Measurements from ENCODE around the gene NOSIP.

NOSIP gene

DNA sequence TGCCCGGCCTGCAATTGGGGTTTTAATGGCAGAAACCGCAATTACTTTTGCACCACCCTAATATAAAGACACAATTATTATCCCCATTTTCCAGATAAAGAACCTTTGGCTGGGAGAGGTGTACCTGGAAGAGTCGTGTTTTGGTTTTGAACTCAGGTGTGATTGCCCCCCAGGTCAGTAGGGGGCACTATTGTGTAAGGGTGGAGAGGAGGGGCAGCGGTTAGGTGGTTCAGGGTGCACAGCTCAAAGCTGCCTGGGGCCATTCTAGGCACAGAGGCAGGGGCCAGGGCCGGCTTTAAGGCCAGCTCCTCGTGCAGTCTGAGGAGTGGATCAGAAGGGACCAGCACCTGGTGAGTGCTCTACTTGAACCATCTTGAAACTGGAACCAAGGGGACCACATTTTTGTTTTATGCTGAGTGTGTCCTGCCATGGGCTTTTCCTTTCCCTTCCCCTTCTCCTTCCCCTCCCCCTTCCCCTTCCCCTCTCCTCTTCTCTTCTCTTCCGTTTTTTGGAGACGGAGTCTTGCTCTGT is 73.7 kb downstream of the NOSIP start:
- DNase-seq (ENCODE audit: low spot score): no peak
- TF ChIP-seq, protein P1, sequence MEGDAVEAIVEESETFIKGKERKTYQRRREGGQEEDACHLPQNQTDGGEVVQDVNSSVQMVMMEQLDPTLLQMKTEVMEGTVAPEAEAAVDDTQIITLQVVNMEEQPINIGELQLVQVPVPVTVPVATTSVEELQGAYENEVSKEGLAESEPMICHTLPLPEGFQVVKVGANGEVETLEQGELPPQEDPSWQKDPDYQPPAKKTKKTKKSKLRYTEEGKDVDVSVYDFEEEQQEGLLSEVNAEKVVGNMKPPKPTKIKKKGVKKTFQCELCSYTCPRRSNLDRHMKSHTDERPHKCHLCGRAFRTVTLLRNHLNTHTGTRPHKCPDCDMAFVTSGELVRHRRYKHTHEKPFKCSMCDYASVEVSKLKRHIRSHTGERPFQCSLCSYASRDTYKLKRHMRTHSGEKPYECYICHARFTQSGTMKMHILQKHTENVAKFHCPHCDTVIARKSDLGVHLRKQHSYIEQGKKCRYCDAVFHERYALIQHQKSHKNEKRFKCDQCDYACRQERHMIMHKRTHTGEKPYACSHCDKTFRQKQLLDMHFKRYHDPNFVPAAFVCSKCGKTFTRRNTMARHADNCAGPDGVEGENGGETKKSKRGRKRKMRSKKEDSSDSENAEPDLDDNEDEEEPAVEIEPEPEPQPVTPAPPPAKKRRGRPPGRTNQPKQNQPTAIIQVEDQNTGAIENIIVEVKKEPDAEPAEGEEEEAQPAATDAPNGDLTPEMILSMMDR (IDR thresholded peaks at IDR 0.05): peak; percentile 47
- Histone ChIP-seq H3K4me3 (no peak overlapping the region), H3K27ac (no peak overlapping the region)
